Measurements from ENCODE around the gene OXNAD1. TPM values are rescaled to one million over a fixed set of nuclear protein-coding genes. Genes with fewer than 3 reads are reported as not detected.

The OXNAD1 gene, protein sequence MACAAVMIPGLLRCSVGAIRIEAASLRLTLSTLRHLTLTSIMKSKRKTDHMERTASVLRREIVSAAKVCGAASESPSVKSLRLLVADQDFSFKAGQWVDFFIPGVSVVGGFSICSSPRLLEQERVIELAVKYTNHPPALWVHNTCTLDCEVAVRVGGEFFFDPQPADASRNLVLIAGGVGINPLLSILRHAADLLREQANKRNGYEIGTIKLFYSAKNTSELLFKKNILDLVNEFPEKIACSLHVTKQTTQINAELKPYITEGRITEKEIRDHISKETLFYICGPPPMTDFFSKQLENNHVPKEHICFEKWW
- total RNA-seq = 14.0 and 14.1 TPM in 2 replicates

GRCh38 chr3:16264708-16265454 lies at the start of gene OXNAD1, which contains the start of gene DPH3:
OXNAD1 (plus strand) TSS chr3:16265212; CDS start chr3:16270953, 5,741 bp downstream.
DPH3 (minus strand) TSS chr3:16264943; CDS start chr3:16264876, 67 bp downstream.

Other genes with a start within 250 kb of the OXNAD1 start
- 0.57 TPM in 1 of 2 replicates, not detected in the other for gene GALNT15, start 90.5 kb upstream of the OXNAD1 start, total RNA-seq
- 13.1 and 14.4 TPM in 2 replicates for gene DPH3, start 269 bp upstream of the OXNAD1 start, total RNA-seq
- gene RFTN1, start 248.5 kb downstream of the OXNAD1 start, total RNA-seq = 43.6 and 45.7 TPM in 2 replicates